ENCODE data around the gene PCDHA1.

Gene PCDHA1

GRCh38 chr5:140855772-140856674 lies 70.1 kb downstream of the PCDHA1 start, which contains the start of gene PCDHA10:
TSS of gene PCDHA10 (plus strand) at chr5:140855897. CDS start at chr5:140856049, 152 bp downstream.
- DNase-seq (ENCODE audit: extremely low read depth, insufficient read length): no peak
- Histone ChIP-seq H3K4me3 (replicated peaks; ENCODE audit: low read depth, low read length) (no peak within 1 kb of the TSS), H3K36me3 (ENCODE audit: control insufficient read depth, insufficient read depth, low read length) (no peaks in the 10 kb centered on the region), H3K27me3 (replicated peaks; ENCODE audit: control insufficient read depth, insufficient read depth, low read length) (no peaks in the 10 kb centered on the region)
- no peak for TF ChIP-seq CTCF (IDR thresholded peaks at IDR 0.05; ENCODE audit: insufficient read depth, low read length, poor library complexity, severe bottlenecking)

- Histone ChIP-seq H3K4me3 (replicated peaks; ENCODE audit: low read depth, low read length) (no peak overlapping the region), H3K27me3 (replicated peaks; ENCODE audit: control insufficient read depth, insufficient read depth, low read length) (no peaks in the 10 kb centered on the region), H3K36me3 (ENCODE audit: control insufficient read depth, insufficient read depth, low read length) (no peaks in the 10 kb centered on the region)
- DNase-seq (ENCODE audit: extremely low read depth, insufficient read length): no peak
- no peak for TF ChIP-seq CTCF (IDR thresholded peaks at IDR 0.05; ENCODE audit: insufficient read depth, low read length, poor library complexity, severe bottlenecking)
These were observed 71.4 kb downstream of the PCDHA1 start for GRCh38 chr5:140857177-140857986.

GRCh38 chr5:140857987-140858240 lies 72.0 kb downstream of the PCDHA1 start:
- no peak for TF ChIP-seq CTCF (IDR thresholded peaks at IDR 0.05; ENCODE audit: insufficient read depth, low read length, poor library complexity, severe bottlenecking)
- Histone ChIP-seq H3K4me3 (replicated peaks; ENCODE audit: low read depth, low read length) (no peak overlapping the region), H3K36me3 (ENCODE audit: control insufficient read depth, insufficient read depth, low read length) (no peaks in the 10 kb centered on the region), H3K27me3 (replicated peaks; ENCODE audit: control insufficient read depth, insufficient read depth, low read length) (no peaks in the 10 kb centered on the region)
- DNase-seq (ENCODE audit: extremely low read depth, insufficient read length): no peak

- no peak for DNase-seq (ENCODE audit: extremely low read depth, insufficient read length)
- Histone ChIP-seq H3K36me3 (ENCODE audit: control insufficient read depth, insufficient read depth, low read length) (no peaks in the 10 kb centered on the region), H3K4me3 (replicated peaks; ENCODE audit: low read depth, low read length) (no peak overlapping the region), H3K27me3 (replicated peaks; ENCODE audit: control insufficient read depth, insufficient read depth, low read length) (no peaks in the 10 kb centered on the region)
- TF ChIP-seq CTCF (IDR thresholded peaks at IDR 0.05; ENCODE audit: insufficient read depth, low read length, poor library complexity, severe bottlenecking): no peak
These were observed 76.7 kb downstream of the PCDHA1 start for GRCh38 chr5:140862441-140863295.

GRCh38 chr5:140868721-140869554 lies 83.0 kb downstream of the PCDHA1 start, which contains the start of gene PCDHA11:
TSS of gene PCDHA11 (plus strand) at chr5:140868957. CDS start at chr5:140869104, 147 bp downstream.
- no peaks in the 10 kb centered on the region for H3K27me3 ChIP-seq (replicated peaks; ENCODE audit: control insufficient read depth, insufficient read depth, low read length)
- no peak for DNase-seq (ENCODE audit: extremely low read depth, insufficient read length)
- no peak within 1 kb of the TSS for H3K4me3 ChIP-seq (replicated peaks; ENCODE audit: low read depth, low read length)
- TF ChIP-seq CTCF (IDR thresholded peaks at IDR 0.05; ENCODE audit: insufficient read depth, low read length, poor library complexity, severe bottlenecking): no peak
- H3K36me3 ChIP-seq (ENCODE audit: control insufficient read depth, insufficient read depth, low read length): no peaks in the 10 kb centered on the region

Data from GM06990 (cell line).